Neural cell (in vitro differentiated cells): ENCODE results near the gene SH3GL1. TPM values are rescaled to one million over a fixed set of nuclear protein-coding genes. Genes with fewer than 3 reads are reported as not detected.

Experiments
- H2AFZ ChIP-seq: fragments of 200-600, 300-800 bp; sonication (generic), shearing (Covaris generic); 2 replicates; pipeline ENCODE4 v1.6.0; 2014; ENCODE audit warnings: low read depth, mild to moderate bottlenecking, antibody characterized with exemption, low read length, moderate library complexity
- H3F3A ChIP-seq: fragments of 200-600 bp; shearing (Covaris generic); 2 replicates; pipeline ENCODE4 v1.6.1; 2016; ENCODE audit warnings: mild to moderate bottlenecking, moderate library complexity, mixed read lengths, antibody characterized with exemption, low read length; ENCODE audit not compliant: insufficient read depth, poor library complexity, severe bottlenecking
- H3K27ac ChIP-seq: fragments of 200-600, 300-800 bp; sonication (generic), shearing (Covaris generic); 2 replicates; pipeline ENCODE4 v1.5.1; 2014; ENCODE audit warnings: mild to moderate bottlenecking, low read length, moderate library complexity
- H3K27me3 ChIP-seq: fragments of 300-800, 200-600 bp; sonication (generic), shearing (Covaris generic); 2 replicates; pipeline ENCODE4 v1.6.0; 2014; ENCODE audit warnings: mild to moderate bottlenecking, low read depth, low read length, moderate library complexity; ENCODE audit not compliant: insufficient read depth
- H3K36me3 ChIP-seq: fragments of 300-800, 200-600 bp; sonication (generic), shearing (Covaris generic); 2 replicates; pipeline ENCODE4 v1.5.1; 2014; ENCODE audit warnings: mild to moderate bottlenecking, antibody characterized with exemption, low read length, moderate library complexity; ENCODE audit not compliant: insufficient read depth
- H3K4me2 ChIP-seq: fragments of 300-800, 200-600 bp; sonication (generic), shearing (Covaris generic); 2 replicates; pipeline ENCODE4 v1.6.0; 2014; ENCODE audit warnings: mild to moderate bottlenecking, low read length
- H3K4me3 ChIP-seq: fragments of 300-800, 200-600 bp; sonication (generic), shearing (Covaris generic); 2 replicates; pipeline ENCODE4 v1.5.1; 2014; ENCODE audit warnings: mild to moderate bottlenecking, low read length, moderate library complexity
- H3K79me2 ChIP-seq: fragments of 200-600 bp; shearing (Covaris generic); replicated peaks from 2 replicates; pipeline ENCODE4 v1.6.0; 2014; ENCODE audit warnings: mild to moderate bottlenecking, low read length, moderate library complexity; ENCODE audit not compliant: insufficient read depth
- H3K9ac ChIP-seq: fragments of 300-800, 200-600 bp; sonication (generic), shearing (Covaris generic); 2 replicates; pipeline ENCODE4 v1.6.1; 2016; ENCODE audit warnings: mild to moderate bottlenecking, low read length, mixed read lengths
- H3K9me2 ChIP-seq: fragments of 200-600 bp; shearing (Covaris generic); 2 replicates; pipeline ENCODE4 v1.6.1; 2016; ENCODE audit warnings: mild to moderate bottlenecking, low read length, mixed read lengths; ENCODE audit not compliant: insufficient read depth
- H3K9me3 ChIP-seq: fragments of 200-600, 300-800 bp; sonication (generic), shearing (Covaris generic); 2 replicates; pipeline ENCODE4 v1.6.1; 2016; ENCODE audit warnings: mild to moderate bottlenecking, mixed run types, low read length, moderate library complexity, mixed read lengths
- H4K20me1 ChIP-seq: fragments of 200-600 bp; shearing (Covaris generic); 2 replicates; pipeline ENCODE4 v1.6.1; 2016; ENCODE audit warnings: mild to moderate bottlenecking, mixed run types; ENCODE audit not compliant: insufficient read depth
- EP300 ChIP-seq: fragments of 450-650 bp; conservative IDR thresholded peaks from 2 replicates; pipeline ENCODE4 v1.6.1; 2014; ENCODE audit warnings: antibody characterized with exemption, mild to moderate bottlenecking, moderate library complexity; ENCODE audit not compliant: poor library complexity, severe bottlenecking
- EZH2 ChIP-seq: fragments of 200-600, 300-800 bp; shearing (Covaris generic), sonication (generic); IDR thresholded peaks from 2 replicates; pipeline ENCODE4 v1.6.1; 2014; ENCODE audit warnings: antibody characterized with exemption, low read length, borderline replicate concordance, mild to moderate bottlenecking; ENCODE audit not compliant: insufficient read depth, poor library complexity, severe bottlenecking
- MXI1 ChIP-seq: fragments of 450-650 bp; conservative IDR thresholded peaks from 2 replicates; pipeline ENCODE4 v1.6.1; 2014; ENCODE audit warnings: antibody characterized with exemption, mild to moderate bottlenecking; ENCODE audit not compliant: poor library complexity, severe bottlenecking
- POLR2AphosphoS5 ChIP-seq: IDR thresholded peaks from 2 replicates; pipeline ENCODE4 v1.6.1; 2012
- RAD21 ChIP-seq: fragments of 450-650 bp; conservative IDR thresholded peaks from 2 replicates; pipeline ENCODE4 v1.6.1; 2014; ENCODE audit warnings: antibody characterized with exemption, mild to moderate bottlenecking, moderate library complexity
- SMC3 ChIP-seq: fragments of 450-650 bp; conservative IDR thresholded peaks from 2 replicates; pipeline ENCODE4 v1.6.1; 2014; ENCODE audit warnings: antibody characterized with exemption, mild to moderate bottlenecking, moderate library complexity; ENCODE audit not compliant: poor library complexity
- TAF1 ChIP-seq: IDR thresholded peaks from 2 replicates; pipeline ENCODE4 v1.6.1; 2012; ENCODE audit warnings: low read depth
- polyA plus RNA-seq: library from polyadenylated mRNA; depleted of rRNA; stranded (reverse); fragments of >200 nt; gene quantifications from 2 replicates; pipeline ENCODE4 v1.2.3, GENCODE V29; 2014
- TF ChIP-seq, protein P1 (sequence below): fragments of 450-650 bp; IDR thresholded peaks from 2 replicates; pipeline ENCODE4 v1.5.1; 2014; ENCODE audit warnings: antibody characterized with exemption, mild to moderate bottlenecking, moderate library complexity; ENCODE audit not compliant: poor library complexity, severe bottlenecking
- TF ChIP-seq, protein P2 (sequence below): IDR thresholded peaks from 2 replicates; pipeline ENCODE4 v1.6.1; 2012; ENCODE audit warnings: borderline replicate concordance

Gene SH3GL1
- polyA plus RNA-seq, 1 donor from 2014 or later, result 25.2 TPM

DNA sequence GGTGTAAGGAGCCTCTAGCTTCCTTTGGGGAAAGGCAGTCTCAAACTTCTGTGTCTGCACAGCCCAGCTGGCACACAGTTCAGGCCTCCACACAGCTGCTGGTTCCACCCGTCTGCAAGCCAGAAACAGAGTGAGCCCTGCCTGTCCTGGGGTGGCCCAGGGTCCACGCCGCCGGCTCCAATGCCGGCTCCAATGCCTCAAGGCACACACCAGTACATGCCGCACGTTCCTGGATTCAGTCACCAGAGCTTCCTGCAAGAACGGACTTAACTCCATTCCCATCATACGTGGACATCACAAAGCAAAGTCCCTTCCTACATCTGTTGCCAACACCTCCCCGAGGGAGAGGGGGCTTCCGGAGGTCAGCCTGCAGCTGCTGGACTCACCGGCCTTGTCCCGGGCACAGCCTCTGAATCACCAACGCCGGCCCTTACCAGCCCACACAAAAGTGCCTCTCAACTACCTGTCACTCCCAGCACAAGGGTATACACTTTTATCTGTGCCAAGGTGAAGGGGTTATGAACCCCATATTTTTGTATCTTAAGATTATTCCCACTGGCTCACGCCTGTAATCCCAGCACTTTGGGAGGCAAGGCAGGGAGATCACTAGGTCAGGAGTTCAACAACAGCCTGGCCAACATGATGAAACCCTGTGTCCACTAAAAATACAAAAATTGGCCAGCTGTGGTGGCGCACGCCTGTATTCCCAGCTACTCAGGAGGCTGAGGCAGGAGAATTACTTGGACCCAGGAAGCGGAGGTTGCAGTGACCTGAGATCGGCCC lies 8.5 kb downstream of the SH3GL1 start:
- no peak overlapping the region for H3K4me3 ChIP-seq
- H3K9me3 ChIP-seq, result no peaks in the 10 kb centered on the region
- H3K9me2 ChIP-seq, result no peaks in the 10 kb centered on the region
- H3K4me2 ChIP-seq, result no peak overlapping the region
- H3K36me3 ChIP-seq, result no peaks in the 10 kb centered on the region
- H3K27ac ChIP-seq, result peak overlapping the region; percentile 88
- H3K27me3 ChIP-seq, result no peaks in the 10 kb centered on the region
- no peak overlapping the region for H3K9ac ChIP-seq
- peaks cover 24% of the 10 kb centered on the region for H3K79me2 ChIP-seq
- H4K20me1 ChIP-seq, result no peaks in the 10 kb centered on the region
- no peaks in the 10 kb centered on the region for H3F3A ChIP-seq
- H2AFZ ChIP-seq, result no peak overlapping the region
- no peak for TF ChIP-seq EZH2
- TF ChIP-seq POLR2AphosphoS5, result no peak

DNA sequence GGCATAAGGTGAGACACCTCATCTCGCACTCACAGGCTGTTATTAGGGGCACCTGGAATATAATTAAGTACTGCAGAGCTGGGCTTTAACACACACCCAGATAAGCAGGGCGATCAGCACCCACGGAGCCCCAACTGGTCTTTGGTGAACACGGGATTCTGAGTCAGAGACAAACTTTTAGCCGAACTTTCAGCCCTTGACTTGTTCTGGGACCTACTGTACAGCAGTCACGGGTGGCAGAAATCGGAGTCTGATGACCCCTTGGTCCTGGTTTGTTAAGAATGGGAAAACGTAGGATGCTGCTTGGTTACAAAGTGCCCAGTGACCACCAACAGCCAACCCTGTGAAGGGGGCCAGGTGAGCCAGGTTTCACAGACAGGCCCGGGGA lies 9.0 kb downstream of the SH3GL1 start:
- no peak for TF ChIP-seq EZH2
- TF ChIP-seq EP300, result no peak
- no peak for TF ChIP-seq RAD21
- TF ChIP-seq, protein P1, sequence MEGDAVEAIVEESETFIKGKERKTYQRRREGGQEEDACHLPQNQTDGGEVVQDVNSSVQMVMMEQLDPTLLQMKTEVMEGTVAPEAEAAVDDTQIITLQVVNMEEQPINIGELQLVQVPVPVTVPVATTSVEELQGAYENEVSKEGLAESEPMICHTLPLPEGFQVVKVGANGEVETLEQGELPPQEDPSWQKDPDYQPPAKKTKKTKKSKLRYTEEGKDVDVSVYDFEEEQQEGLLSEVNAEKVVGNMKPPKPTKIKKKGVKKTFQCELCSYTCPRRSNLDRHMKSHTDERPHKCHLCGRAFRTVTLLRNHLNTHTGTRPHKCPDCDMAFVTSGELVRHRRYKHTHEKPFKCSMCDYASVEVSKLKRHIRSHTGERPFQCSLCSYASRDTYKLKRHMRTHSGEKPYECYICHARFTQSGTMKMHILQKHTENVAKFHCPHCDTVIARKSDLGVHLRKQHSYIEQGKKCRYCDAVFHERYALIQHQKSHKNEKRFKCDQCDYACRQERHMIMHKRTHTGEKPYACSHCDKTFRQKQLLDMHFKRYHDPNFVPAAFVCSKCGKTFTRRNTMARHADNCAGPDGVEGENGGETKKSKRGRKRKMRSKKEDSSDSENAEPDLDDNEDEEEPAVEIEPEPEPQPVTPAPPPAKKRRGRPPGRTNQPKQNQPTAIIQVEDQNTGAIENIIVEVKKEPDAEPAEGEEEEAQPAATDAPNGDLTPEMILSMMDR, result no peak
- Histone ChIP-seq H4K20me1 (no peaks in the 10 kb centered on the region), H3F3A (no peaks in the 10 kb centered on the region), H3K9me2 (no peaks in the 10 kb centered on the region), H3K9me3 (no peaks in the 10 kb centered on the region), H3K79me2 (peaks cover 18% of the 10 kb centered on the region), H3K9ac (peak overlapping the region; percentile 65), H3K4me3 (peak overlapping the region; percentile 54), H3K4me2 (no peak overlapping the region), H2AFZ (no peak overlapping the region), H3K27me3 (no peaks in the 10 kb centered on the region), H3K36me3 (no peaks in the 10 kb centered on the region), H3K27ac (peak overlapping the region; percentile 88)

DNA sequence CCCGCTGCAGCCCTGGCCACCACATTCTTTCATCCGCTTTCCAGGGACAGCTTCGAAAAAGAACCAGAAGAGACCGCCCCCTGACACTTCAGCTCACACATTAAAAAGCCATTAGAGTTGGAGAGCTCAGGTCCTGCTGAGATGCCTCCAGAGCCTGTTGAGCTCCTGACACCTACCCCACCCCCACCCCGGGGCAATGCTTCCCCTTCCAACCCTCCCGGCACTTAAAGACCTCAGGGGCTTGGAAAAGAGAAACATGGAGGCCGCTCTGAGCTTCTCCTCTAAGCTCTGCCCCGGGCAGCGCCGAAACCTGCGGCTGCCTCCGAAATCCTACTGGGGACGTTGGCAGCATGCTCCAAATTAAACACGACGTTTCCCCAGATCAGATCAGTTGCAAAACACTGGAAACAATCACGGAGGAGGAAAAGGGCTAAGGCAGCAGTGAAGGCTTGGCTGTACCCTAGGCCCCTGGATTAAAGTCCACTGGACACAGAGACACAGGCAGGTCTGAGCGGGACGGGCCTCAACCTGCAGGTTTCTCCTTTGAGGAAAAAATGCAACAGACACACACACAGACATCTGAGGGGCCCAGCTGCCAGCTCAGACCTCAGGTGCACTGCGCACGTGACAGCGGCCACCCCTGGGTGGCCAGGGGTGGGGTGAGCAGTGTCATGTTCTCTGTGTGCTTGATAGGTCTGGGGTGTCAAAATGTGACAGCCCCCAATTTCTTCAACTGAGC lies 9.6 kb downstream of the SH3GL1 start:
- Histone ChIP-seq H3K4me2 (peak overlapping the region; percentile 70), H3K27me3 (no peaks in the 10 kb centered on the region), H3K9me2 (no peaks in the 10 kb centered on the region), H3K27ac (peak overlapping the region; percentile 88), H3K36me3 (no peaks in the 10 kb centered on the region), H3K9me3 (no peaks in the 10 kb centered on the region), H3K79me2 (peaks cover 17% of the 10 kb centered on the region), H3F3A (no peaks in the 10 kb centered on the region), H4K20me1 (no peaks in the 10 kb centered on the region), H3K4me3 (peak overlapping the region; percentile 54), H2AFZ (no peak overlapping the region), H3K9ac (peak overlapping the region; percentile 65)
- TF ChIP-seq POLR2AphosphoS5 (peak; percentile 56), TAF1 (no peak), MXI1 (no peak), SMC3 (peak; percentile 8), EP300 (peak; percentile 30), EZH2 (no peak), RAD21 (no peak)
- TF ChIP-seq, protein P1, result no peak
- TF ChIP-seq, protein P2, sequence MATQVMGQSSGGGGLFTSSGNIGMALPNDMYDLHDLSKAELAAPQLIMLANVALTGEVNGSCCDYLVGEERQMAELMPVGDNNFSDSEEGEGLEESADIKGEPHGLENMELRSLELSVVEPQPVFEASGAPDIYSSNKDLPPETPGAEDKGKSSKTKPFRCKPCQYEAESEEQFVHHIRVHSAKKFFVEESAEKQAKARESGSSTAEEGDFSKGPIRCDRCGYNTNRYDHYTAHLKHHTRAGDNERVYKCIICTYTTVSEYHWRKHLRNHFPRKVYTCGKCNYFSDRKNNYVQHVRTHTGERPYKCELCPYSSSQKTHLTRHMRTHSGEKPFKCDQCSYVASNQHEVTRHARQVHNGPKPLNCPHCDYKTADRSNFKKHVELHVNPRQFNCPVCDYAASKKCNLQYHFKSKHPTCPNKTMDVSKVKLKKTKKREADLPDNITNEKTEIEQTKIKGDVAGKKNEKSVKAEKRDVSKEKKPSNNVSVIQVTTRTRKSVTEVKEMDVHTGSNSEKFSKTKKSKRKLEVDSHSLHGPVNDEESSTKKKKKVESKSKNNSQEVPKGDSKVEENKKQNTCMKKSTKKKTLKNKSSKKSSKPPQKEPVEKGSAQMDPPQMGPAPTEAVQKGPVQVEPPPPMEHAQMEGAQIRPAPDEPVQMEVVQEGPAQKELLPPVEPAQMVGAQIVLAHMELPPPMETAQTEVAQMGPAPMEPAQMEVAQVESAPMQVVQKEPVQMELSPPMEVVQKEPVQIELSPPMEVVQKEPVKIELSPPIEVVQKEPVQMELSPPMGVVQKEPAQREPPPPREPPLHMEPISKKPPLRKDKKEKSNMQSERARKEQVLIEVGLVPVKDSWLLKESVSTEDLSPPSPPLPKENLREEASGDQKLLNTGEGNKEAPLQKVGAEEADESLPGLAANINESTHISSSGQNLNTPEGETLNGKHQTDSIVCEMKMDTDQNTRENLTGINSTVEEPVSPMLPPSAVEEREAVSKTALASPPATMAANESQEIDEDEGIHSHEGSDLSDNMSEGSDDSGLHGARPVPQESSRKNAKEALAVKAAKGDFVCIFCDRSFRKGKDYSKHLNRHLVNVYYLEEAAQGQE, result peak; percentile 46
